Dermis blood vessel endothelial cell (primary cell): ENCODE measurements around the gene MAMDC4. TPM values are rescaled to one million over a fixed set of nuclear protein-coding genes. Genes with fewer than 3 reads are reported as not detected.

ENCODE experiments used
- DNase-seq: peaks from one replicate; pipeline ENCODE4 v3.0.0; 2010
- total RNA-seq: library from RNA; depleted of rRNA; stranded (reverse); fragments of >200 nt; gene quantifications from 2 replicates; pipeline ENCODE4 v1.2.3, GENCODE V29; 2014

MAMDC4 gene
- total RNA-seq, 1 donor from 2014 or later, result 5.1 TPM

- DNase-seq, result peak; percentile 13
Measured at GRCh38 chr9:136849960-136850865, 1.9 kb upstream of the MAMDC4 start.

GRCh38 chr9:136850866-136851775 lies 1.0 kb upstream of the MAMDC4 start:
- DNase-seq, result no peak

- no peak for DNase-seq
Measured at GRCh38 chr9:136852664-136853595, 784 bp downstream of the MAMDC4 start.

- DNase-seq, result no peak
Measured at GRCh38 chr9:136853596-136854112, 1.5 kb downstream of the MAMDC4 start.

GRCh38 chr9:136854113-136854841 lies 2.1 kb downstream of the MAMDC4 start:
- no peak for DNase-seq

- DNase-seq, result no peak
Measured at GRCh38 chr9:136854842-136855460, 2.8 kb downstream of the MAMDC4 start.

GRCh38 chr9:136855461-136856078 lies 3.4 kb downstream of the MAMDC4 start:
- DNase-seq, result no peak

- no peak for DNase-seq
Measured at GRCh38 chr9:136856079-136856476, 3.9 kb downstream of the MAMDC4 start.

GRCh38 chr9:136856541-136857141 lies 4.5 kb downstream of the MAMDC4 start:
- DNase-seq, result no peak

GRCh38 chr9:136857166-136857565 lies 5.0 kb downstream of the MAMDC4 start:
- no peak for DNase-seq

GRCh38 chr9:136857581-136858412 lies 5.7 kb downstream of the MAMDC4 start:
- DNase-seq, result no peak

- DNase-seq, result no peak
Measured at GRCh38 chr9:136858452-136858843, 6.3 kb downstream of the MAMDC4 start.

GRCh38 chr9:136858844-136859757 lies 7.0 kb downstream of the MAMDC4 start:
- DNase-seq, result no peak

- DNase-seq, result no peak
Measured at GRCh38 chr9:136860529-136860928, 8.4 kb downstream of the MAMDC4 start.

GRCh38 chr9:136860933-136861873 lies 9.1 kb downstream of the MAMDC4 start:
- no peak for DNase-seq

GRCh38 chr9:136861874-136862457 lies 9.8 kb downstream of the MAMDC4 start:
- DNase-seq, result no peak
